Hindlimb muscle (tissue), 1 donor: ENCODE results near the gene KMT5B. TPM values are rescaled to one million over a fixed set of nuclear protein-coding genes. Genes with fewer than 3 reads are reported as not detected.

Experiments used
- DNase-seq: peaks from one replicate; pipeline ENCODE4 v3.0.0-alpha.2; 2013
- polyA plus RNA-seq: library from polyadenylated mRNA; unstranded; fragments of 120-200 nt; gene quantifications from one replicate; pipeline ENCODE4 v1.2.1, GENCODE V29; 2013; ENCODE audit not compliant: insufficient read length

The KMT5B gene
- polyA plus RNA-seq, 1 donor = 43.7 TPM

GRCh38 chr11:68215524-68216170 is 2.6 kb upstream of the KMT5B start:
- DNase-seq = no peak

GRCh38 chr11:68215087-68215445 is 2.0 kb upstream of the KMT5B start:
- no peak for DNase-seq

- DNase-seq = no peak
These were observed 1.3 kb upstream of the KMT5B start for GRCh38 chr11:68214173-68215086.

GRCh38 chr11:68213555-68214172 is 568 bp upstream of the KMT5B start:
- peak; percentile 95 for DNase-seq

- peak; percentile 81 for DNase-seq
These were observed 518 bp downstream of the KMT5B start for GRCh38 chr11:68212421-68213134.

- no peak for DNase-seq
These were observed 1.6 kb downstream of the KMT5B start for GRCh38 chr11:68211546-68211945.

GRCh38 chr11:68206211-68206610 is 6.9 kb downstream of the KMT5B start:
- no peak for DNase-seq

- no peak for DNase-seq
These were observed 8.7 kb downstream of the KMT5B start for GRCh38 chr11:68204402-68204801.

GRCh38 chr11:68202165-68202564 is 10.9 kb downstream of the KMT5B start:
- no peak for DNase-seq

GRCh38 chr11:68201492-68201891 is 11.6 kb downstream of the KMT5B start:
- DNase-seq = no peak

GRCh38 chr11:68200639-68201038 is 12.5 kb downstream of the KMT5B start:
- no peak for DNase-seq

GRCh38 chr11:68199295-68199987 is 13.7 kb downstream of the KMT5B start:
- DNase-seq = no peak

GRCh38 chr11:68196219-68196618 is 16.9 kb downstream of the KMT5B start:
- DNase-seq = no peak

GRCh38 chr11:68194675-68195294 is 18.3 kb downstream of the KMT5B start:
- no peak for DNase-seq

- DNase-seq = no peak
These were observed 20.1 kb downstream of the KMT5B start for GRCh38 chr11:68193018-68193417.

- no peak for DNase-seq
These were observed 21.2 kb downstream of the KMT5B start for GRCh38 chr11:68191661-68192579.

- no peak for DNase-seq
These were observed 23.2 kb downstream of the KMT5B start for GRCh38 chr11:68189888-68190287.

GRCh38 chr11:68189082-68189481 is 24.0 kb downstream of the KMT5B start:
- no peak for DNase-seq

- DNase-seq = no peak
These were observed 27.0 kb downstream of the KMT5B start for GRCh38 chr11:68186061-68186460.

- DNase-seq = no peak
These were observed 31.2 kb downstream of the KMT5B start for GRCh38 chr11:68181719-68182451.
